ENCODE data around the gene SETBP1. TPM values are rescaled to one million over a fixed set of nuclear protein-coding genes. Genes with fewer than 3 reads are reported as not detected.
A peak's percentile ranks its signal among the peaks of the same experiment; 100 is the strongest.

SETBP1 gene
- total and polyA plus RNA-seq, 2 of the 13 experiments (the other 11 are each of a cell fraction or from before 2014, with no cell fraction given): 0.18 to 0.65 TPM

- TF ChIP-seq, protein P1, sequence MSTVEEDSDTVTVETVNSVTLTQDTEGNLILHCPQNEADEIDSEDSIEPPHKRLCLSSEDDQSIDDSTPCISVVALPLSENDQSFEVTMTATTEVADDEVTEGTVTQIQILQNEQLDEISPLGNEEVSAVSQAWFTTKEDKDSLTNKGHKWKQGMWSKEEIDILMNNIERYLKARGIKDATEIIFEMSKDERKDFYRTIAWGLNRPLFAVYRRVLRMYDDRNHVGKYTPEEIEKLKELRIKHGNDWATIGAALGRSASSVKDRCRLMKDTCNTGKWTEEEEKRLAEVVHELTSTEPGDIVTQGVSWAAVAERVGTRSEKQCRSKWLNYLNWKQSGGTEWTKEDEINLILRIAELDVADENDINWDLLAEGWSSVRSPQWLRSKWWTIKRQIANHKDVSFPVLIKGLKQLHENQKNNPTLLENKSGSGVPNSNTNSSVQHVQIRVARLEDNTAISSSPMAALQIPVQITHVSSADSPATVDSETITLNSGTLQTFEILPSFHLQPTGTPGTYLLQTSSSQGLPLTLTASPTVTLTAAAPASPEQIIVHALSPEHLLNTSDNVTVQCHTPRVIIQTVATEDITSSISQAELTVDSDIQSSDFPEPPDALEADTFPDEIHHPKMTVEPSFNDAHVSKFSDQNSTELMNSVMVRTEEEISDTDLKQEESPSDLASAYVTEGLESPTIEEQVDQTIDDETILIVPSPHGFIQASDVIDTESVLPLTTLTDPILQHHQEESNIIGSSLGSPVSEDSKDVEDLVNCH (CRISPR knock-in tag; IDR thresholded peaks at IDR 0.05): no peak
Observed at GRCh38 chr18:44743631-44744030, 62.9 kb downstream of the SETBP1 start (continued).

DNA sequence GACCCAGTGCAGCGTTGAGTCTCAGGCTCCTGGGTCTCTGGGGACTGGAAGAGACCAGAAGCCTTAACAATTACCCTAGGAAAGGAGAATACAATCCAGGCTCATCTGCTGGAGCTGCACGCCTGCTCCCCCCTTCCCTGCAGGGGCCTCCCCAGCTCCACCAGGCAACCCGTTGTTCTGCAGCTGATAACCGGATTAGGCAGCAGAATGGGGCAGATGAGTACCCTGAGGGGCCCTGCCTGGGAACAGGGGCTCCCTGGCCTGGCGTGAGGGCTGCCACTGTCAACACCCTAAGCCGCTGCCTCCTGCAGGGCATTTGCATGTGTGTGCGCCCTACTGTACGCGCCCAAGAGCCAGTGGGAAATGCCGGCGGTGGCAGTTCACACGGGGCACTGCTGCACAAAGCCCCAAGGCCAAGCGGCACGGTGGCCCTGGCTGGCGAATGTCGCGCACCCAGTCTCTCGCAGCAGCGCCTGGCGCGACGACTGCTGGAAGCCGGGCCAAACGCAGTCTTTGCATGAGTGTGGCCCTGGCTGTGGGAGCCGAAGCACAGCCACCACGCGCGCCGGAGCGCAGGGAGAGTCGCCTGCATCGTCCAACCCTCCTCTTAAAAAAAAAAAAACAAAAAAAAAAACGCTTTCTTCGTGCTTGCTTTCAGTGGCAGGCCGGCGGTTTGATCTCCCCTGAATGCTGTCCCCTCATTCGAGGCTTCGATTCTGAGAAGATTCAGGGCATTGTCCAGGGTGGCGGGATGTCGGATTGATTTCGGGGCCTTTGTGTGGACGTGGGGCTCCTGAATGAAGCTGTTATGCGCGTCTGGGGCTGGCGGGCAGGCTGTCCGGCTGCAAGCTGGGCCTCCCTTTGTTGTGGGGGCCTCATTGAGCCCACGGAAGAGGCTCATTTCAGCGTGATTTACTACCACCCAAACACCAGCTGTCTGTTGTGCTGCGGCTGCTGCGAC lies 63.8 kb downstream of the SETBP1 start:
- no TSS peak for BruUV-seq (replicated peaks)
- in situ Hi-C loops (cut with HindIII; ENCODE audit: extremely low pct_ligation_motif_present, low pct_unique_long_range_greater_than_20kb): no loop called here
- 82% methylated on average over 31 of the region's 50 CpGs for WGBS (ENCODE audit: low lambda C conversion rate)
- TF ChIP-seq KLF6 (CRISPR knock-in tag; IDR thresholded peaks at IDR 0.05) (no peak), ZNF282 (IDR thresholded peaks at IDR 0.05; ENCODE audit: partially characterized antibody) (no peak)
- TF ChIP-seq, protein P2, sequence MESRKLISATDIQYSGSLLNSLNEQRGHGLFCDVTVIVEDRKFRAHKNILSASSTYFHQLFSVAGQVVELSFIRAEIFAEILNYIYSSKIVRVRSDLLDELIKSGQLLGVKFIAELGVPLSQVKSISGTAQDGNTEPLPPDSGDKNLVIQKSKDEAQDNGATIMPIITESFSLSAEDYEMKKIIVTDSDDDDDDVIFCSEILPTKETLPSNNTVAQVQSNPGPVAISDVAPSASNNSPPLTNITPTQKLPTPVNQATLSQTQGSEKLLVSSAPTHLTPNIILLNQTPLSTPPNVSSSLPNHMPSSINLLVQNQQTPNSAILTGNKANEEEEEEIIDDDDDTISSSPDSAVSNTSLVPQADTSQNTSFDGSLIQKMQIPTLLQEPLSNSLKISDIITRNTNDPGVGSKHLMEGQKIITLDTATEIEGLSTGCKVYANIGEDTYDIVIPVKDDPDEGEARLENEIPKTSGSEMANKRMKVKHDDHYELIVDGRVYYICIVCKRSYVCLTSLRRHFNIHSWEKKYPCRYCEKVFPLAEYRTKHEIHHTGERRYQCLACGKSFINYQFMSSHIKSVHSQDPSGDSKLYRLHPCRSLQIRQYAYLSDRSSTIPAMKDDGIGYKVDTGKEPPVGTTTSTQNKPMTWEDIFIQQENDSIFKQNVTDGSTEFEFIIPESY (CRISPR knock-in tag; IDR thresholded peaks at IDR 0.05): peak; percentile 52; the same call in 1 of the 2 replicates
- intact Hi-C loops (cut with micrococcal nuclease; ENCODE audit: unreplicated experiment): no loop called here
- no peaks in the 10 kb centered on the region for H3K4me1 ChIP-seq (ENCODE audit: insufficient read depth, low read length)
- ATAC-seq (no peak), DNase-seq (ENCODE audit: low spot score) (no peak), FAIRE-seq (no peak)
- H3K4me2 ChIP-seq (ENCODE audit: low read depth, low read length): no peak overlapping the region
- H3K4me3 ChIP-seq (replicated peaks in 1 of 3; ENCODE audit: insufficient read depth in 1 of 3, low read depth in 2 of 3, low read length in 3 of 3): no peak overlapping the region
- H3K9me3 ChIP-seq (ENCODE audit: low read length): no peaks in the 10 kb centered on the region
- POLR2A ChIA-PET: no interaction called here
- H3K79me2 ChIP-seq (ENCODE audit: insufficient read depth, low read length): no peaks in the 10 kb centered on the region
- H2AFZ ChIP-seq (ENCODE audit: low read length): no peak overlapping the region
- no peaks in the 10 kb centered on the region for H3K27me3 ChIP-seq (ENCODE audit: control insufficient read depth in 1 of 2, insufficient read depth in 2 of 2, low read length in 2 of 2)
- no peak overlapping the region for H3K27ac ChIP-seq (ENCODE audit: extremely low read length, insufficient read depth, low read length)
- CTCF ChIA-PET (ENCODE audit: low intra/inter-chr PET ratio, low total read pairs): no interaction called here
- no peaks in the 10 kb centered on the region for H4K20me1 ChIP-seq (ENCODE audit: insufficient read depth, low read length)
- H3K9ac ChIP-seq (ENCODE audit: insufficient read depth, low read depth, low read length): no peak overlapping the region
- H3K36me3 ChIP-seq (replicated peaks in 1 of 2; ENCODE audit: control insufficient read depth in 1 of 2, insufficient read depth in 2 of 2, low read length in 2 of 2): no peaks in the 10 kb centered on the region
